GM18867 (cell line): Measurements from ENCODE around the gene SHROOM3.
"Not testable (repeated sequence)": the region's sequence is repeated elsewhere in the genome, so short reads cannot be mapped to it uniquely, and the experiment has no call there.

Experiments
- ATAC-seq: cut with Tn5 transposase; IDR thresholded peaks from one replicate; pipeline ENCODE4 v1.9.1; 2021; ENCODE audit warnings: mild to moderate bottlenecking, moderate library complexity; ENCODE audit not compliant: unreplicated experiment

SHROOM3 gene

DNA sequence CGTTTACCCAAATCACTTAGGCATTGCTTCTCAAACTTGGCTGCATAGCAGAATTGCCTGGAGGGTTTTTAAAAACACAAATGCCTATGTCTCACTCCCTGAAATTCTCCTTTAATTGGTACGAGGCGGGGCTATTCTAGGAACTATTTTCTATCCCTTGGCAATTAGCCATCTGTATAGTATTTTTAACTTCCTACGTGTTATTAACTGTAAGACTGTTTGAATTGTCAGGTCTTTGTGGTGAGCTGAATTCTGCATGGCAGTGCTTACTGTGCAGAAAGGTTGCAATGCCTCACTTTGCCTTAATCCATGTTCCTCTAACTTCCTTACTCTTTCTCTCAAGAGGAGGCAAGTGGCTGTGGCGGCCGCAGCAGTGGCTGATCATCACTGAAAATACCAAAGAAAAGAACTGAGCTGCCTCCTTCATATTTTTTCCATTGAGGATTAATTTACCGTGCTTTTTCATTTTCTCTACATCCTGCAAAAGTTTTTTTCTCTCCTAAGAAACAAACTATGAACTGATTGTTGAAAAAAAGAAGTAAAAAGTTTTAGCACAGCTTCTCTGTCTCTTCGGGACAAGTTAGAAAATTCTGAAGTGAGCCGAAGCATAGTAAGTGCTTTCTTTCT, at the start of gene SHROOM3:
SHROOM3 (plus strand) TSS at position 329 of the 627 bp plus-strand sequence. CDS start 824 bp downstream, outside the sequence.
- ATAC-seq = no peak

DNA sequence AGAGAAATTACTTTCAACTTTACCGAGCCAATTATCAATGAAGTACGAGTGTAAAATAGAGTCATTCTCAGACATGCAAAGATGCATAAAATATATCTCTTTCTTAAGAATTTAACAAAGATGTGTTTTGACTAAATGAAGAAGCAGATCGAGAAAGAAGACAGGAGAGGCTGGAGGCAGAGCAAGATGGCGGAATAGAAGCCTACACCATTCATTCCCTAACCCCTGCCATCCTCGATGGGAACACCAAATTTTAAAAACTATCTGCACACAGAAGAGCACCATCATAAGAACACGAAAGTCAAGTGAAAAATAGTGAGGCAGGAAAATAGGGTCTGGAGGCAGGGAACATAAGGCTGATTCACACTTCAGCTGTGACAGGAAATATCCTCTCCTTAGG, 49.1 kb upstream of the SHROOM3 start:
- no peak for ATAC-seq

DNA sequence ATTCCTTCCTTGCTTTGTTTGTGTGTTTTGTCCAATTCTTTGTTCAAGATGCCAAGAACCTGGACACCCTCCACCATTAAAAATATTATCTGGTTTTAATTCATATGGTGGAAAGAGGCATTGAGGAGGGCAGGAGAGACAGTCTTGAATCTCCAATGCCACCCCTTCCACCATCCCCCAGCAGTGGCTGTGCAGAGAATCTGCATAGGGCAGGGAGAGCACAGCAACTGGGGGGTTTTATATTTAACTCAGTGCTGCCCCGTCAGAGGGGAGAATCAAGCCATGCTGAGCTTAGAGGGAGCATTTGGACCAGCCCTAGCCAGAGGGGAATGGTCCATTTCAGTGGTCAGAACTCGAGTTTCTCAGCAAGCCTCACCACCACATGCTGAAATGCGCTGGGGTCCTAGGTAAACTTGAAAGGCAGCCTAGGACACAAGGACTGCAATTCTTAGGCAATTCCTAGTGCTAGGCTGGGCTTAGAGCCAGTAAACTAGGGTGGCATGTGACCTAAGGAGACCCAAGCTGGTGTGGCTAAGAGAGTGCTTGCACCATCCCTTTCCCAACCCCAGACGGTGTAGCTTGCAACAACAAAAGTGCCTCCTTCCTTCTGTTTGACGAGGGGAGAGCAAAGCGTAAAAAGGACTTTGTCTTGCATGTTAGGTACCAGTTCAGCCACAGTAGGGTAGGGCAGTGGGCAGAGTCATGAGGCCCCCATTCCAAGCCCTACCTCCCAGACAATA, 48.3 kb upstream of the SHROOM3 start:
- ATAC-seq = no peak

DNA sequence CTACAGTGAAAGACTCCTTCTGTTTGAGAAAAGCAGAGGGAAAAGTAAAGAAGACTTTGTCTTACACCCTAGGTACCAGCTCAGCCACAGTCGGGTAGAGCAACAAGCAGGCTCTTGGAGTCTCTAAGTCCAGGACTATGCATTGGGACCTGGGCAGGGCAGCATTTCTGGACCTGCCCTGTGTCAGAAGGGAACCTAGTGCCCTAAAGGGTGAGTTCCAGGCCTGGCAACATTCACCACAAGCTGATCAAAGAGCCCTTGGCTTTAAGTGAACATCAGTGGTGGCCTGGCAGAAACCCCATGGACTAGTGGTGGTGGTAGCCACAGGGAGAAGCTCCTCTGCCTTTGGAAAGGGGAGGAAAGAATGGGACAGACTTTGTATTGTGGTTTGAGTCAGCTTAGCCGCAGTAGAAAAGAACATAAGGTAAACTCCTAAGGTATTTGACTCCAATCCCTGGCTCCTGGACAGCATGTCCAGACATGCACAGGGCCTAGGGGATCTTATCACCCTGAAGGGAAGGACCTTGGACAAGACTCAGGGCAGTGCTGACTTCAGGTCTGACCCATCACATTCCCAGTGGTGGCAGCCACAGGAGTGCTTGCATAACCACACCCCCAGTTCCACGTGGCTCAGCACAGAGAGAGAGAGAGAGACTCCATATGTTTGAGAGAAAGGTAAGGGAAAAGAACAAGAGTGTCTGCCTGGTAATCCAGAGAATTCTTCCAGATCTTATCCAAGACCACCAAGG, 46.7 kb upstream of the SHROOM3 start:
- no peak for ATAC-seq

DNA sequence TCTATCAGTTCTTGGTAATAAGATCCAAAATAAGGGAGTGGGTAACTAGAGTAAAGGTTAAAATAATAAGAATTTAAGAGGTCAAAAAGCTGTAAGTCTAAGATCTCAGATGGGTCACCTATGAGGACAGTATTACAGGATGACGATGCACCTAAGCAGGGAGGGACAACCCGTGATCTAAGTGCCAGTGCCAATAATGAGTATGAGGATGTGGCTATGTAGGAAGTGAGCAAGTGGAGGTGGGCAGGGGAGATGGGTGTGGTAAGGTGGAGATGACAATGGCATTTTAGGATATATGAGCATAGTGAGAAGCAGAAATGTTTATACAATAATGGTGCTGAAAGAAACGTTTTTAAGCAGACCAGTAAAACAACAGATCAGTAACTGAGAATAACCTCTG, 33.4 kb upstream of the SHROOM3 start:
- ATAC-seq = no peak

DNA sequence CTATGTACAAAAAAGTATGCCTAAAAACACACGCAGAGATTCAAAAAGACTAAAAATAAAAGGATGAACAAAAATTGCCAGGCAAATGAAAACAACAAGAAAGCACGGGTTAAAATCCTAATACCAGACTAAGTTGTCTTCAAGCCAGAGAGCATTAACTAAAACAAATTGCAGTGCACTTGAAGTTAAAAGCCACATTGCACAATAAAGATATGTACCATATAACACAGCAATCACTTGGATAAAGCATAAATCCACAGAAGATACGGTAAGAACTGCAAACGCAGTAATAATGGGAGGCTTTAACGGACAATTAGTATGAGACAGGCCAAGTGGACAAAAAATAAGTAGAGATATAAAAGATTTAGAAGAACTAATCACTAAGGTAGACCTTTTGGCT, 28.9 kb upstream of the SHROOM3 start:
- no peak for ATAC-seq

DNA sequence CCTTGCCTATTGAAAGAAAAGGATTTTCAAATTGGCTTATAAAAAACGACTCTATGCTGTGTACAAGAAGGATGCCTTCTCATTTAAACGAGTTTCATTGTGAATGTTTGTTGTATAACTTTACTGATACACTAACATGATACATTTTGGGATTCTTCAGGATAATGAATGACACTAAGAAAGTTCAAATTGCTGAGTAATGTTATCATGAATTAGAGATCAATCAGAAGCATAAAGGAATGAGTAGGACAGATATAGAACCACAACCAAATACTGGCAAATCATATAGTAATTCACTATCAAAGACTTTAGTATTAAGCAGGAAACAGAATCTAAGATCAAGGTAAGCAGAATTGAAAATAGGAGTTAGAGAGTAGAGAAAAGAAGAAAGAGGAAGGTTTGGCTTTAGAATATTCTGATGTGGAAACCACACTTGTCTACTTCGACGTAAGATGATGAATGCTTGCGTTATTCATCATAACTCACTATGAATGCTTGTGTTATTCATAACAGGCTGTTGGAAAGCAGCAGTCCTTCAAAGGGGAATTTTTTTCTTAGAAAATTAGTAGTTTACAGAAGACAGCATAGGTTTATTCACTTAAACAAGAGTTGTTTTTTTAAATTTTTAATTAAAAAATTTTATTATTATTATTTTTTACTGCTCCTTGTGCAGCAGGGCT, 27.4 kb upstream of the SHROOM3 start:
- no peak for ATAC-seq

DNA sequence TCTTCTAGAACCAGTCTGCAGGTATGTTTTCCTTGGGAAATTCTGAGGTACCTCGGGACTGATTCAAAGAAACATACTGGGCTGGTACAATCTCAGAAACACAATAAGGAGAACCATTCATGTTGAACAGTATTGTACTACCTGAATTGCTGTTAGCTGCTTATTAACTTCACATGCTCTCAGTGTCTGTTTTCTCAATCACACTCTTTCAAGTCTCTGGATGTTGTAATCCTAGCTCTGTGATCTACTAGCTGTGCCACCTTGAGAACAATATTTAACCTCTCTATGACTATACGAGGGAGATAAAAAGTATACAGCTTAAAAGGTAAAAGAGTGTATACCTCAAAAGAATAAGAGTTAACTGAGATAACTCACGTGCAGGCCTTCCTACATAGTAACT, 24.4 kb upstream of the SHROOM3 start:
- ATAC-seq = no peak

DNA sequence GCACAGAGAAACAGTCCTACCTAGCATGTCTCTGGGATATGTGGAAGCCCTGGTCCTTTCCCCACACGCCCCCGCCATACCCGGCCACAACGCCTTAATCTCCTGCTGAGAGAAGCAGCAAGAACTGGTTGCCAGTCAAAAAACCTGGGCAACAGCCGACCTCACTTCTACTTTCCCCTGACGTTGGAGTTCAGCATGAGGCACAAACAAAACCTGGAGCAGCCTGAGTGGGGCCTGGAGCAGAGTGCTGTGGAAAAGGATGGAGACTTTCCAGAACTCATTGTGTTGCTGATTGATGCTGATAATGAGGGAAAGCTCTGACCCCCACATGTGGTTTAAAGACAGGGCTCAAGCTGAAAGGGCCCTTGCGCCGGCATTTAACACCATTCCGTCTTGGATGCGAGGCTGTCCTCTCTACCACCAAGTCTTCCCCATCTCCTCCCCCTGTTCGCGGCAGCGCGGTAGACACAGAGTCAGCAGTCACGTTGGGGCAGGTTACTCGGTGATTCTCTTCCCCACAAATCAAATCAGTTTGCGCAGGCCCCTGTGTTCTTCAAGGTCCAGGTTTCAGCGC, 14.8 kb upstream of the SHROOM3 start:
- no peak for ATAC-seq

DNA sequence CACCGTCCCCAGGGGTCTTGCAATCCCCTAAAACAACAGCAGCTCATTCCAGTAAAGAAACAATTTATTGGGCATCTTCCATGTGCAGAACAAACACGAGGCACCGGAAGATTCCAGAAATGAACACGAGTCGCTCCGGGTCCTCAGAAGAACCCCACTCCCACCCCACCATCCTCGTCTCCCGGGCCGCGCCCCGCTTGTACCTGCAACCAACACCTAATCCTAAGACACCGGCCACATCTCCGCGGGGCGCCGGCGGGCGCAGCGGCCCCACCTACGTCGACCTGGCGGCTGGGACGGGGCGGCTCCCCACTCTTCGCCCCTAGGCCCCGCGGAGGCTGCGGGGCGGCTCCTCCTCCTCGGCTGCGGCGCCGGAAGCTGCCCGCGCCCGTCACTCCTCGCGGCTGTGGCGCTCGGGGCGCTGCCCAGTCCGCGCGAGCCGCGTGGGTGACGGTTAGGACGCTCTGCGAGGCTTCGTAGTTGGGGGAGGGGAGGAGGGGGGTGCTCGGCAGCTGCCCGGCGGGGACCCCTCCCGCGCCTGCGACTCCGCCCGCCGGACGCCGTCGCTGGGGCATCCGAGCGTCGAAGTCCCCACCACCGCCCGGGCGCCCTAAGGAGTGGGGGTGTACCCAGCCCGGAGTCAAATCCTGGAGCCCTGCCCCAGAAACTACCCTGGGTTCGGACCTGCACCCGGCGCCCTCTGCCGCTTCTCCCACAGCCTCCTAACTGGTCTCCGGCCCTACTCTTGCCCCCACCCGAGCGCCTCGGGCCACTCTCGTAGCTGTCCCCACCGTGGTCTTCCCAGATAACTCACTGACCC, 14.1 kb upstream of the SHROOM3 start, which contains the start of gene CCDC158:
CCDC158 (minus strand) TSS at position 380 of the 820 bp plus-strand sequence. CDS start 17,934 bp downstream, outside the sequence.
- no peak for ATAC-seq

DNA sequence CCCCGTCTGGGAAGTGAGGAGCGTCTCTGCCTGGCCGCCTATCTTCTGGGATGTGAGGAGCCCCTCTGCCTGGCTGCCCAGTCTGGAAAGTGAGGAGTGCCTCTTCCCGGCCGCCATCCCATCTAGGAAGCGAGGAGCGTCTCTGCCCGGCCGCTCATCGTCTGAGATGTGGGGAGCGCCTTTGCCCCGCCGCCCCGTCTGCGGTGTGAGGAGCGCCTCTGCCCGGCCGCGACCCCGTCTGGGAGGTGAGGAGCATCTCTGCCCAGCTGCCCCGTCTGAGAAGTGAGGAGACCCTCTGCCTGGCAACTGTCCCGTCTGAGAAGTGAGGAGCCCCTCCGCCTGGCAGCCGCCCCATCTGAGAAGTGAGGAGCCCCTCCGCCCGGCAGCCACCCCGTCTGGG, 11.9 kb upstream of the SHROOM3 start:
- not testable (repeated sequence) for ATAC-seq

DNA sequence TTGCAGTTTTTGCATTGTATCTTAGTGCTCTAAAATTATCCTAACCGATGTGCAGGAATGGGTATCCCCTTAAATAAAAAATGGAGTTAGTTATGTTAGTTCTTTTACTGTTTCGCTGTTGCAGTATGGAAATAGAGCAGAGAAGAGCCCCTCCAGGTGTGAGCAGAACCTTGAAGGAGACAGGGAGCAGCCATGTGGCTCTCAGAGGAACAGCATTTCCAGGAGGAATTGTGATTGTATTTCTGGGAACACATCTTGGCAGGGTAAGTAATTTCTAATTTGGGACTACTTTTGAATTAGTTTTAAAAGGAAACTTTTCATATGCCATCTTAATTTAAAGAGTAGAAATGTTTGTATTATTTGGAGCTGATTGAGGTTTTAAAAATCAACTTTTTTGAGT, 8.8 kb upstream of the SHROOM3 start:
- ATAC-seq = no peak

DNA sequence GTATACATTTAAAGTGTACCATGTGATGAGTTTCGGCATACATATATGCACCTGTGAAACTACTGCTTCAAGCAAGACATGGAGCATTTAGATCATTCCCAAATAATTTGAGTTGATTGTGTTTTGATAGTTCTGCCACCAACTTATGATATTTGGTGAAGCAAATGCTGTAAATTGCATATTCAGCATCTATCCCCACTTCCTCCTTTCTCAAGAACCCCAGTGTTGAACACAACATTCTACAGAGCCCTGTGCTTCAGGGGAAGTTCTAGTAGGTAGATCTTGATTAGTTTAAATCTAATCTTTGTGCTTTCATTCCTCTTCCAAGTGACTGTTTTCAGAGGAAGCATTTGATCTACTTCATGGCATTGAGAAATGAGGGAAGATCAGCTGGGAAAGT, 5.4 kb upstream of the SHROOM3 start:
- no peak for ATAC-seq

DNA sequence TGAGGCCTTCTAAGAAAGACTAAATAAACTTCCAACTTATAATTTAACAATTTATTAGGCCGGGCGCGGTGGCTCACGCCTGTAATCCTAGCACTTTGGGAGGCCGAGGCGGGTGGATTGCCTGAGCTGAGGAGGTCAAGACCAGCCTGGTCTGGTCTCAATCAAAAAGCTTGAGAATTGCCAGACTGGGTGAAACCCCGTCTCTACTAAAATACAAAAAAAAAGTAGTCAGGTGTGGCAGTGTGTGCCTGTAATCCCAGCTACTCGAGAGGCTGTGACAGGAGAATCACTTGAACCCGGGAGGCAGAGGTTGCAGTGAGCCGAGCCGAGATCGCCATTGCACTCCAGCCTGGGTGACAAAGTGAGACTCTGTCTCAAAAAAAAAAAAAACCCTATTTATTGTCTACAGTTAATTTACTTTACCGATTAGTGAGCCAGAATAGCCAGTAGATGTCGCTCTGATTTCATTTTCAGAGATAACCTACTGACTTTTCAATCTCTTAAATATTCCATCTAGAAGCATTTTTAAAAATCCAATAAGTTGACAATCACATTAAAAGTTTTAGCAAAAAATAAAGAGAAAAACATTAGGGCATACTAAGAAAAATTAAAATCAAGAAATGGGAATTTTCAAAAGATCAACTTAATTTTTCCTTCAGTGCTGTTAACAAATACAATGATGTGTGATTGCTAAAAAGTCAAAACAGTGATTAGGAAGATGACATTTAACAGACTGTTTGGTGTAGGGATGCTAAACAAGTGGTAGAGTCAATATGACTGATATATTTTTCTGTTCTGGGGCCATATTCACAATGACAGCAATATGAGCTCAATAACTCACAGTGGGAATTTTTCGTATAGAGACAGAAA, 4.3 kb upstream of the SHROOM3 start:
- ATAC-seq = no peak

DNA sequence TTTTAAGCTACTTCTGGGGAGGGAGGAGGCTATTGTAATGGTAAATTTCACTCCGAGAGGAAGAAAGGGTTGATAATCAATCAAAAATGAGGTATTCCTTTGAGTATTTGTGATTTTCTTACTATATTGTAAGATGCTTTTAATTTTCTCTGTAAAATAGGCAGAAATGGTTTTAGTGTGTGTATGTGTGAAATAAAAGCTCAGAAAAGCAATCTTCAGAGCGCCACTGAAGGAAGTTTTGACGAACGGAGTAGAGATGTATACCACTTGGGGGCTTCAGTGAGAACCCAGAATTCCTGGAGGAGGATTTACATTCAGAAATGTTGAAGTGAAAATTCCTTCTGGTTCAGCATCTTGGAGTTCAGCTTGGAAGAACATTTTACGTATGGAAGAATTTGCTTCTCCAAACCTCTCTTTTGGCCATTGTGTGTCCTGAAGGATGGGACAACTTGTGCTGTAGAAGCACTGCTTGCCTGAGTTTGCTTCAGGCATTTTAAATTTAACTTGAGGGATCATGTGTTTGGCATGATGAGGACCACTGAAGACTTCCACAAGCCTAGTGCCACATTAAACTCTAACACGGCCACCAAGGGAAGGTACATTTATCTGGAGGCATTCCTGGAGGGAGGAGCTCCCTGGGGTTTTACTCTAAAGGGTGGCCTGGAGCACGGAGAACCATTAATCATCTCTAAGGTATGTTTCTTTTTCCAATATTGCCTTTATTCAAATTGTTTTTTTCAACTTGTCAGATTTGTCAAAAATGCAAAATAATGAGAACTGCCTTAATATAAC, 695 bp downstream of the SHROOM3 start:
- ATAC-seq = no peak

DNA sequence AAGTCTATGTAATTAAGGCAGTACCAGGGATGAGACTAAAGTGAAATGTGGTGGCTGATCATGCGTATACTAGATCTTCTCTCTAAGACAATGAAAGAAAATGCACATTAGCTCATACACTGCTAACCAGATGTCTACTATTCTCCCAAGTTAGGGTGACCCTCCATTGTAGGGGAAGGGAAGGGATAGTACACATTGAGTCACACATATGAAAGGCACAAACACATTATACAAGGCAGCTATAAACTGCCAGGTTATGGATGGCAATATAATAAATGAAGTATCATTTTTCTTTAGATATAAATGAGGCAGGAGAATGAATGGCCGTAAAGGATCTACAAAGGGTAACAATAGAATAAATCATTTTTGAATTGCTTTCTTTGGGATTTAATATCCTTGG, 4.5 kb downstream of the SHROOM3 start:
- no peak for ATAC-seq

DNA sequence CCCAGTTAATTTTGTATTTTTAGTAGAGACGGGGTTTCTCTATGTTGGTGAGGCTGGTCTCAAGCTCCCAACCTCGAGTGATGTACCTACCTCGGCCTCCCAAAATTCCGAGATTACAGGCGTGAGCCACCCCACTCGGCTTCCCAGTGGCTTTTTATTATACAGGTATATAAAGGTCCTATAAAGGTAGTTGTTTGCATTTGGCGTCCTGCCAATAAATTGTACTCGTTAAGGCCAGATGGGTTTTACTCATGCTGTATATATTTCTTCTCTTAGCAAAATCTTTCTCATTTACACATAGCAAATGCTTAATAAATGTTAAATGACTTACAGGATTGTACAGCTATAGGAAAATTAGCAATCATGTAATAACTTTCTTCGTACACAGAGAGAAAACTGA, 6.9 kb downstream of the SHROOM3 start:
- no peak for ATAC-seq

DNA sequence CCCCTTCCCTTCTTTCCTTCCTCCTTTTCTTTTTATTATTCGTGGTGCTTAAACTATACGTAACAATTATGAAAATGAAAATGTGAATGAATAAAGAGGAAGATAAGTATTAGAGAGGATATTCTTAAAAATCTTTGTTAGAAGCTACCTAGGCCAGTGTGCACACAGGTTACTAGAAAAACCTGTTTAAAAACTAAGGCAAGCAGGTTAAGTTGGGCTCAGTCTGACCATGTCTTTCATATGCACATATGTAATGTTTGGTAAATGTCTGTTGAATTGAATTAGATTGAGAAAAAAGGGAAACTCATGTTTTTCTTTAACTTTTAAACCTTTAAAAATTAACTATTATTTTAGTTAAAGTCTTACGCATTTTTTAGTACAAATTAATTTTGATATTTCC, 7.8 kb downstream of the SHROOM3 start:
- no peak for ATAC-seq
